Measurements from ENCODE around the gene CDCA5.

The CDCA5 gene

DNA sequence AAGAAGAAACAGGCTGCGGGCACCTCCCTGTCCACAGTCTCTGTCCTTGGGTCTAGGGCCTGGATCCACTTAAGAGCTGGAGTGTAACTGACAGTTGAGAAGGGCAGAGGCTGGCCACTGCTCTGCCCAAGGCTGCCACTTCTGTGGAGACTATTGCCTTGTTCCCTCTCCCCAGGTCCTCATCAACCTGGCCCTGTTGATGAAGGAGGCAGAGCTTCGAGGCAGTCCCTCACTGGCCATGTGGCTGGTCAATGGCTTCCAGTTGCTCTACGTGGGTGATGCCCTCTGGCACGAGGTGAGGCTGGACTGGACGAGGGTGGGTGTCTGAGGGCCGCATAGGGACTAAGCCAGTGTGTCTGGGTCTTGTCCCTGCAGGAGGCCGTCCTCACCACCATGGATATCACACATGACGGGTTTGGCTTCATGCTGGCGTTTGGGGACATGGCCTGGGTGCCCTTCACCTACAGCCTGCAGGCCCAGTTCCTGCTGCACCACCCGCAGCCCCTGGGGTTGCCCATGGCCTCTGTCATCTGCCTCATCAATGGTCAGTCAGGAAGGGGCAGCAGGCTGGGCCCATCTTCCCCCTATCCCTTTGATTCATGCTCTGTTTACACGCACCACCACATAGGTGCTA is 30.8 kb upstream of the CDCA5 start:
- Histone ChIP-seq H3K79me2 (ENCODE audit: insufficient read depth, low read length) (no peaks in the 10 kb centered on the region), H3K27ac (ENCODE audit: low read depth, low read length, poor library complexity, severe bottlenecking) (peak overlapping the region; percentile 98), H3F3A (ENCODE audit: insufficient read depth, low read length) (0 out of 2 replicates have a peak, but pooled peaks cover 5% of the 10 kb centered on the region), H3K4me2 (ENCODE audit: low read length) (no peak overlapping the region), H3K4me1 (ENCODE audit: insufficient read depth, low read length, severe bottlenecking) (peaks cover 57% of the 10 kb centered on the region), H3K27me3 (ENCODE audit: insufficient read depth, low read length) (no peaks in the 10 kb centered on the region), H3K36me3 (ENCODE audit: insufficient read depth, low read length) (peaks cover 50% of the 10 kb centered on the region), H2AFZ (ENCODE audit: low read length) (no peak overlapping the region), H3K9ac (ENCODE audit: low read length) (no peak overlapping the region), H3K9me2 (ENCODE audit: low read depth, low read length) (no peaks in the 10 kb centered on the region), H4K20me1 (ENCODE audit: insufficient read depth, low read length) (no peaks in the 10 kb centered on the region), H3K4me3 (ENCODE audit: low read depth, low read length, poor library complexity, severe bottlenecking) (no peak overlapping the region), H3K9me3 (ENCODE audit: low read length) (no peaks in the 10 kb centered on the region)
- no peak for TF ChIP-seq EZH2 (IDR thresholded peaks at IDR 0.05; ENCODE audit: borderline replicate concordance, low read length)
- TF ChIP-seq, protein P1, sequence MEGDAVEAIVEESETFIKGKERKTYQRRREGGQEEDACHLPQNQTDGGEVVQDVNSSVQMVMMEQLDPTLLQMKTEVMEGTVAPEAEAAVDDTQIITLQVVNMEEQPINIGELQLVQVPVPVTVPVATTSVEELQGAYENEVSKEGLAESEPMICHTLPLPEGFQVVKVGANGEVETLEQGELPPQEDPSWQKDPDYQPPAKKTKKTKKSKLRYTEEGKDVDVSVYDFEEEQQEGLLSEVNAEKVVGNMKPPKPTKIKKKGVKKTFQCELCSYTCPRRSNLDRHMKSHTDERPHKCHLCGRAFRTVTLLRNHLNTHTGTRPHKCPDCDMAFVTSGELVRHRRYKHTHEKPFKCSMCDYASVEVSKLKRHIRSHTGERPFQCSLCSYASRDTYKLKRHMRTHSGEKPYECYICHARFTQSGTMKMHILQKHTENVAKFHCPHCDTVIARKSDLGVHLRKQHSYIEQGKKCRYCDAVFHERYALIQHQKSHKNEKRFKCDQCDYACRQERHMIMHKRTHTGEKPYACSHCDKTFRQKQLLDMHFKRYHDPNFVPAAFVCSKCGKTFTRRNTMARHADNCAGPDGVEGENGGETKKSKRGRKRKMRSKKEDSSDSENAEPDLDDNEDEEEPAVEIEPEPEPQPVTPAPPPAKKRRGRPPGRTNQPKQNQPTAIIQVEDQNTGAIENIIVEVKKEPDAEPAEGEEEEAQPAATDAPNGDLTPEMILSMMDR (IDR thresholded peaks at IDR 0.05; ENCODE audit: low read length), result no peak

DNA sequence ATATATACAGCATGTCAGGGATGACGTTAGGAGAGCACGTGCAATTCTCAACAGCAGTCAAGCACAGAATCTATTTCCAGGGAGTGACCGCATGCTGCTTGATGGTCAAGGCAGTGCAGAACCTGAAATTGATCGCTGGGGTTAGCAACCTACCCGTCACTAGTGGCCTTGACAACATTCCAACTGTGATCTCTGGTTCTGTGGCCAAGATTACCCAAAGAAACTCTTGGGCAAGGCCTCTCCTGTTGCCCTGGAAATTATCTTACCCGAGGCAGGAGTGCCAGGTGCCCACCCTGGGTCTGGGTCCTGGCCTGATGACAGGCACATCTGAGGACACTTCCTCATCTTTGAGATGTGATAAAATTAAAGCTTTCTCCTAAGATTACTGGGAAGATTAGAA is 30.0 kb upstream of the CDCA5 start:
- TF ChIP-seq, protein P1 (IDR thresholded peaks at IDR 0.05; ENCODE audit: low read length), result no peak
- TF ChIP-seq EZH2 (IDR thresholded peaks at IDR 0.05; ENCODE audit: borderline replicate concordance, low read length), result no peak
- Histone ChIP-seq H4K20me1 (ENCODE audit: insufficient read depth, low read length) (no peaks in the 10 kb centered on the region), H3K27me3 (ENCODE audit: insufficient read depth, low read length) (no peaks in the 10 kb centered on the region), H3K27ac (ENCODE audit: low read depth, low read length, poor library complexity, severe bottlenecking) (peak overlapping the region; percentile 98), H3K4me1 (ENCODE audit: insufficient read depth, low read length, severe bottlenecking) (peaks cover 50% of the 10 kb centered on the region), H3K9me2 (ENCODE audit: low read depth, low read length) (no peaks in the 10 kb centered on the region), H2AFZ (ENCODE audit: low read length) (no peak overlapping the region), H3K4me3 (ENCODE audit: low read depth, low read length, poor library complexity, severe bottlenecking) (peak overlapping the region; percentile 75), H3K9ac (ENCODE audit: low read length) (peak overlapping the region; percentile 43), H3K4me2 (ENCODE audit: low read length) (peak overlapping the region; percentile 90), H3K79me2 (ENCODE audit: insufficient read depth, low read length) (no peaks in the 10 kb centered on the region), H3F3A (ENCODE audit: insufficient read depth, low read length) (0 out of 2 replicates have a peak, but pooled peaks cover 5% of the 10 kb centered on the region), H3K9me3 (ENCODE audit: low read length) (no peaks in the 10 kb centered on the region), H3K36me3 (ENCODE audit: insufficient read depth, low read length) (peaks cover 51% of the 10 kb centered on the region)

GRCh38 chr11:65113361-65113756 is 29.5 kb upstream of the CDCA5 start:
- TF ChIP-seq, protein P1 (IDR thresholded peaks at IDR 0.05; ENCODE audit: low read length), result no peak
- TF ChIP-seq EZH2 (IDR thresholded peaks at IDR 0.05; ENCODE audit: borderline replicate concordance, low read length), result no peak
- Histone ChIP-seq H3K36me3 (ENCODE audit: insufficient read depth, low read length) (peaks cover 46% of the 10 kb centered on the region), H3K9me2 (ENCODE audit: low read depth, low read length) (no peaks in the 10 kb centered on the region), H3K4me1 (ENCODE audit: insufficient read depth, low read length, severe bottlenecking) (peaks cover 49% of the 10 kb centered on the region), H4K20me1 (ENCODE audit: insufficient read depth, low read length) (no peaks in the 10 kb centered on the region), H3K9ac (ENCODE audit: low read length) (peak overlapping the region; percentile 86), H3K4me3 (ENCODE audit: low read depth, low read length, poor library complexity, severe bottlenecking) (peak overlapping the region; percentile 75), H3K4me2 (ENCODE audit: low read length) (peak overlapping the region; percentile 90), H3K79me2 (ENCODE audit: insufficient read depth, low read length) (no peaks in the 10 kb centered on the region), H3K9me3 (ENCODE audit: low read length) (no peaks in the 10 kb centered on the region), H3F3A (ENCODE audit: insufficient read depth, low read length) (0 out of 2 replicates have a peak, but pooled peaks cover 5% of the 10 kb centered on the region), H3K27ac (ENCODE audit: low read depth, low read length, poor library complexity, severe bottlenecking) (peak overlapping the region; percentile 98), H2AFZ (ENCODE audit: low read length) (no peak overlapping the region), H3K27me3 (ENCODE audit: insufficient read depth, low read length) (no peaks in the 10 kb centered on the region)

Measured in OCI-LY1 (cell line).